Fibroblast of pulmonary artery (primary cell): ENCODE measurements around the gene APBA1.

Source experiments
- DNase-seq: peaks from one replicate; pipeline ENCODE4 v3.0.0-alpha.2; 2010; ENCODE audit warnings: low read depth
- H3K4me3 ChIP-seq: replicated peaks from 2 replicates; pipeline ENCODE4 v1.5.1; 2011; ENCODE audit warnings: low read depth, mild to moderate bottlenecking, control low read depth, low read length, moderate library complexity
- TF ChIP-seq, protein P1 (sequence below): IDR thresholded peaks from 2 replicates; pipeline ENCODE4 v1.5.1; 2011; ENCODE audit warnings: mild to moderate bottlenecking, control low read depth, low read length, inconsistent platforms; ENCODE audit errors: missing control alignments

APBA1 gene

GRCh38 chr9:69646810-69647209, 25.4 kb downstream of the APBA1 start:
- TF ChIP-seq, protein P1, sequence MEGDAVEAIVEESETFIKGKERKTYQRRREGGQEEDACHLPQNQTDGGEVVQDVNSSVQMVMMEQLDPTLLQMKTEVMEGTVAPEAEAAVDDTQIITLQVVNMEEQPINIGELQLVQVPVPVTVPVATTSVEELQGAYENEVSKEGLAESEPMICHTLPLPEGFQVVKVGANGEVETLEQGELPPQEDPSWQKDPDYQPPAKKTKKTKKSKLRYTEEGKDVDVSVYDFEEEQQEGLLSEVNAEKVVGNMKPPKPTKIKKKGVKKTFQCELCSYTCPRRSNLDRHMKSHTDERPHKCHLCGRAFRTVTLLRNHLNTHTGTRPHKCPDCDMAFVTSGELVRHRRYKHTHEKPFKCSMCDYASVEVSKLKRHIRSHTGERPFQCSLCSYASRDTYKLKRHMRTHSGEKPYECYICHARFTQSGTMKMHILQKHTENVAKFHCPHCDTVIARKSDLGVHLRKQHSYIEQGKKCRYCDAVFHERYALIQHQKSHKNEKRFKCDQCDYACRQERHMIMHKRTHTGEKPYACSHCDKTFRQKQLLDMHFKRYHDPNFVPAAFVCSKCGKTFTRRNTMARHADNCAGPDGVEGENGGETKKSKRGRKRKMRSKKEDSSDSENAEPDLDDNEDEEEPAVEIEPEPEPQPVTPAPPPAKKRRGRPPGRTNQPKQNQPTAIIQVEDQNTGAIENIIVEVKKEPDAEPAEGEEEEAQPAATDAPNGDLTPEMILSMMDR, result no peak
- DNase-seq, result no peak
- H3K4me3 ChIP-seq, result no peak overlapping the region

DNA sequence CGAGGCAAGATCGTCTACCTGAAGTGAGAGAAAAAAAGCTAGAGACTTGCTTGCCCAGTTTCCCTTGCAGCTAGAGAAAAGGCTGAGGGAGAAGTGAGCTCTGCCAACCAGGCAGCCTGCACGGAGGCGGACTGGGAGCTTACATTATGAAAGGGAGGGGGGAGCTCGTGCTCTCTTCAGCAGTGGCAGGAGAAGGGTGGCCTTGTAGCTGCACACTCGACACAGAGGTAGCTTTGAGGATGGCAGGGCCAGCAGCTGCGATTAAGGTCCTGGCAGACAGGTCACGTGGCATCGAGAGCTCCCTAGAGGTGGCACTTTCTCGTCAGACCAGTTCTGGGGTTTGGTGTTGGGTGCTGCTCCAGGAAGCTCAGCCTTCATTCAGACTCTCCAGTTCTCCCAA, 26.7 kb downstream of the APBA1 start:
- TF ChIP-seq, protein P1, result no peak
- H3K4me3 ChIP-seq, result no peak overlapping the region
- DNase-seq, result no peak

DNA sequence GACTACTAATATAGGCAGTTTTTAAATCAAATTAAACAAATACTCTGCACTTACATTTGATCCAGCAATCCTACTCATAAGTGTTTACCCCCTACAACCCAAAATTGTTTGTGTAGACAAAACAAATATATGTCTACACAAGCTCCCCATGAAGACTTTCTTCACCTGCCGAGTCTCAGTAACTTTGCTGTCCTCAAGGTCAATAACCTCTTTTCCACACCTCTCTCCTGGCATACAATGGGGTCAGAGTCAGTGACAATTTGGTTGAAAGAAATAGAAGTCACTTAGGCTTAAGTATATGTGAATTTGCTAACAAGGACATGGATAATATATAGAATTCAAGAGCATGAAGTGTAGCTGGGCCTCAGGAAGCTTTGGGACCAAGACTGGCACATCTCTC, 29.1 kb downstream of the APBA1 start:
- no peak for DNase-seq
- H3K4me3 ChIP-seq, result no peak overlapping the region
- TF ChIP-seq, protein P1, result no peak

DNA sequence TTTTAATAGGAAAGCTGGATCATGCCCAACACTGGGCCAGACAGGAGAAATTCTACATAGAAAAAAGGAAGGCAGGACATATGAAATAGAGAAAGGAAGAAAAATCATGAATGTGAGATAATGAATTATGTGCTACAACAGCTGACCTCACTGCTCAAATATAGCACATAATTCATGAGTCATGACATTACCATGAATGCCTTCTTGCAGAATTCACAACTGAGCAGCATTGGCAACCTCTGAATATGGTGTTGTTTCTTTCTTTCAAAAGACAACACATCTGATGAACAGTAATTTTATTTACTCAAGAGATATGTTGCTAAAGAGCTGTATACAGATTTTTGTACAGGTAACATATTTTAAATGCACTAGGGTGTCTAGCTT, 34.4 kb downstream of the APBA1 start:
- TF ChIP-seq, protein P1, result no peak
- peak; percentile 70 for DNase-seq
- H3K4me3 ChIP-seq, result no peak overlapping the region

GRCh38 chr9:69637193-69637816, 34.9 kb downstream of the APBA1 start:
- DNase-seq, result no peak
- TF ChIP-seq, protein P1, result no peak
- no peak overlapping the region for H3K4me3 ChIP-seq

DNA sequence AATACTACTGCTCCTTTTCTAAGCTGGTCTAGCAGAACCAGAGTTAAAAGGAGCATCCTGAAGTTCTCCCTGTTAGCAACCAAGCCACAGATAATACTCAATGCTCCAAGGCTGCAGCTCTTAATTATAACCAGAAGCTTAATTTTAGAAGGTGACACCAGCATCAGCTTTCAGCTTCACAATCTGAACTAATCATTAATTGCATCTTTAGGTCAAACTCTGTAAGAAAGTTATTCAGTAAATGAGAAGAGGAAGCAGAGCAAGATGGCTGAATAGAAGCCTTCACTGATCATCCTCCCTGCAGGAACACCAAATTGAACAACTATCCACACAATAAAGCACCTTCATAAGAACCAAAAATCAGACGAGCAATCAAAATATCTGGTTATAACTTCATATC, 38.5 kb downstream of the APBA1 start:
- no peak for DNase-seq
- TF ChIP-seq, protein P1, result no peak
- H3K4me3 ChIP-seq, result no peak overlapping the region

DNA sequence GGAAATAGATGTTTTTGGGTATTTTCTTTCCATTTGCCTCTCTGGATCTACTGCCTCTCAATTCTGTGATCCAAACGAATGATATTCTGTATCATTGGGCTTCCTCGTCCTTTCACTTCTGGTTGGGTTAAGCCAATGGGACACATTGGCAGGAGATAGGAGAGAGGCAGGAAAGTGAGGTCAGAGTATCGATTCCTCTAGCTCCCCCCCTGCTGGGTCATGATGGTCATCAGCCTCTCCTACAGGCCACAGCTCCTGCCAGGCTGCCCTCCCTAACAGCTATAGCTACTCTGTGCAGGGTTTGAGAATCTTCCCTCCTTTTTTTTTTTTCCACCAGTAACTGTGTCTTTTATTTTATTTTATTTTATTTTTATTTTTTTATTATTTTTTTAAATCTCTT, 39.4 kb downstream of the APBA1 start:
- H3K4me3 ChIP-seq, result no peak overlapping the region
- DNase-seq, result no peak
- TF ChIP-seq, protein P1, result no peak
